MM.1S (cell line): Measurements from ENCODE around the gene LRMDA.

Experiments used
- CTCF ChIP-seq: fragments of 300-600 bp; sonication (generic); IDR thresholded peaks from 2 replicates; pipeline ENCODE4 v1.5.1; 2016; ENCODE audit warnings: antibody characterized with exemption, low read length, mixed read lengths
- EZH2 ChIP-seq: fragments of 300-600 bp; sonication (generic); optimal IDR thresholded peaks from 2 replicates; pipeline ENCODE3; 2017; ENCODE audit warnings: low read depth, mild to moderate bottlenecking, antibody characterized with exemption, low read length, mixed read lengths

GRCh38 chr10:75814014-75814413 is 382.6 kb downstream of the LRMDA start:
- TF ChIP-seq CTCF (no peak), EZH2 (no peak)
